ENCODE measurements around the gene KPTN. TPM values are rescaled to one million over a fixed set of nuclear protein-coding genes. Genes with fewer than 3 reads are reported as not detected.

KPTN gene
- total and polyA plus RNA-seq, 2 of the 13 experiments (the other 11 are each of a cell fraction or from before 2014, with no cell fraction given): 9.1 to 13.3 TPM

GRCh38 chr19:47483800-47484690 lies at the start of gene KPTN (continued):
- TF ChIP-seq ZNF691 (CRISPR knock-in tag; IDR thresholded peaks at IDR 0.05; ENCODE audit: borderline replicate concordance, low read depth) (peak; percentile 73; the same call in 1 of the 2 replicates), ZNF143 (CRISPR knock-in tag; IDR thresholded peaks at IDR 0.05) (peak; percentile 76), MAFK (conservative IDR thresholded peaks at IDR 0.05 in 1 of 2, IDR thresholded peaks at IDR 0.05 in 1 of 2; ENCODE audit: low read length in 2 of 2) (no peak), KDM6A (CRISPR knock-in tag; IDR thresholded peaks at IDR 0.05; ENCODE audit: low read depth) (no peak), MZF1 (CRISPR knock-in tag; IDR thresholded peaks at IDR 0.05; ENCODE audit: borderline replicate concordance) (no peak), JARID2 (CRISPR knock-in tag; IDR thresholded peaks at IDR 0.05; ENCODE audit: insufficient replicate concordance) (no peak), SALL2 (CRISPR knock-in tag; IDR thresholded peaks at IDR 0.05) (peak; percentile 86), GPBP1L1 (CRISPR knock-in tag; IDR thresholded peaks at IDR 0.05) (no peak), KLF9 (CRISPR knock-in tag; IDR thresholded peaks at IDR 0.05; ENCODE audit: low read depth) (no peak), MEIS2 (CRISPR knock-in tag; IDR thresholded peaks at IDR 0.05) (peak; percentile 59; the same call in 1 of the 2 replicates), ARID4A (CRISPR knock-in tag; IDR thresholded peaks at IDR 0.05; ENCODE audit: borderline replicate concordance) (peak; percentile 81), ZBTB34 (CRISPR knock-in tag; IDR thresholded peaks at IDR 0.05) (0 out of 2 replicates have a peak, but pooled peaks have one; percentile 35), ZNF20 (CRISPR knock-in tag; IDR thresholded peaks at IDR 0.05) (no peak)
